K562 (cell line): Measurements from ENCODE around the gene FAM234A. TPM values are rescaled to one million over a fixed set of nuclear protein-coding genes. Genes with fewer than 3 reads are reported as not detected.
A peak's percentile ranks its signal among the peaks of the same experiment; 100 is the strongest.

Experiments used
- ATAC-seq: fragments of 200-7000 bp; cut with Tn5 transposase; 3 replicates; pipeline ENCODE4 v1.9.1; 2020; ENCODE audit warnings: moderate library complexity
- Bru-seq: library from RNA; stranded (reverse); fragments of 400-500 nt; gene quantifications from one replicate; lab custom pipeline; 2021; lab: Mats Ljungman, UMichigan
- BruChase-seq, 2 experiments: library from RNA; stranded (reverse); fragments of 400-500 nt; gene quantifications; one replicate each; lab custom pipeline; 2021; lab: Mats Ljungman, UMichigan
- BruUV-seq: library from RNA; stranded (reverse); fragments of 400-500 nt; replicated peaks from 2 replicates; lab custom pipeline; 2021; lab: Mats Ljungman, UMichigan
- CTCF ChIA-PET: fragments of 300-600 bp; formaldehyde crosslinking; extraction: SDS; loops from one replicate; lab custom pipeline; 2021; ENCODE audit warnings: low intra/inter-chr PET ratio; lab: Yijun Ruan, JAX
- POLR2A ChIA-PET: fragments of 300-600, 350-650 bp; sonication (Branson Sonifier 250); formaldehyde crosslinking; extraction: SDS; loops from one replicate; lab custom pipeline; 2021; ENCODE audit warnings: antibody characterized with exemption, inconsistent platforms; lab: Yijun Ruan, JAX
- DNase-seq, 4 experiments: peaks; one replicate each; pipeline versions ENCODE4 v3.0.0 to v3.0.0-alpha.2; 2011 to 2018; ENCODE audit warnings: low spot score in 3 of 4, mixed read lengths in 3 of 4; ENCODE audit errors: extremely low read depth in 1 of 4
- FAIRE-seq: peaks from 2 replicates; lab custom pipeline; 2011; peaks lifted over from hg19 to GRCh38; lab: Jason Lieb, UNC
- H2AFZ ChIP-seq: 2 replicates; pipeline ENCODE4 v1.6.0; 2011; ENCODE audit warnings: low read depth, low read length, control low read depth, inconsistent platforms
- H3K27ac ChIP-seq: fragments of 200-600 bp; 3 replicates; pipeline ENCODE4 v1.8.0; 2011; ENCODE audit warnings: low read depth, mild to moderate bottlenecking, control low read depth, inconsistent platforms, low read length, moderate library complexity, mixed read lengths; ENCODE audit errors: extremely low read depth
- H3K27me3 ChIP-seq, 2 experiments: fragments of 300-600 bp in 1 of 2; 2 replicates in 1 of 2; 3 replicates in 1 of 2; pipeline versions ENCODE4 v1.6.0 to v1.8.0; 2011; ENCODE audit warnings: inconsistent platforms in 2 of 2, low read length in 2 of 2, mild to moderate bottlenecking in 1 of 2, mixed read lengths in 1 of 2, moderate library complexity in 1 of 2; ENCODE audit not compliant: control insufficient read depth in 2 of 2, insufficient read depth in 2 of 2
- H3K36me3 ChIP-seq: fragments of 300-600 bp; 3 replicates; pipeline ENCODE4 v1.8.0; 2011; ENCODE audit warnings: mild to moderate bottlenecking, low read length, inconsistent platforms; ENCODE audit not compliant: control insufficient read depth, insufficient read depth
- H3K4me1 ChIP-seq, 2 experiments: fragments of 200-600 bp in 1 of 2; replicated peaks in 1 of 2; 2 replicates in 1 of 2; 3 replicates in 1 of 2; pipeline versions ENCODE4 v1.5.1 to v1.8.0; 2011; ENCODE audit warnings: inconsistent platforms in 2 of 2, low read length in 2 of 2, mild to moderate bottlenecking in 1 of 2, mixed read lengths in 1 of 2, moderate library complexity in 1 of 2; ENCODE audit not compliant: control insufficient read depth in 2 of 2, insufficient read depth in 2 of 2
- H3K4me2 ChIP-seq: 2 replicates; pipeline ENCODE4 v1.6.1; 2011; ENCODE audit warnings: low read length, control low read depth, inconsistent platforms, mixed read lengths; ENCODE audit not compliant: insufficient read depth
- H3K4me3 ChIP-seq: fragments of 200-600 bp; sonication (generic), shearing (Covaris generic); 2 replicates; pipeline ENCODE4 v1.5.1; 2016; ENCODE audit warnings: control low read depth, inconsistent platforms
- H3K79me2 ChIP-seq: fragments of 200-600 bp; 3 replicates; pipeline ENCODE4 v1.8.0; 2011; ENCODE audit warnings: low read length, inconsistent platforms; ENCODE audit not compliant: control insufficient read depth, insufficient read depth
- H3K9ac ChIP-seq, 2 experiments: 2 replicates each; pipeline versions ENCODE4 v1.6.0 to v1.6.1; 2011; ENCODE audit warnings: low read depth in 2 of 2, low read length in 2 of 2, control low read depth in 1 of 2, inconsistent platforms in 1 of 2, mild to moderate bottlenecking in 1 of 2, mixed read lengths in 1 of 2; ENCODE audit not compliant: insufficient read depth in 1 of 2
- H3K9me1 ChIP-seq: one replicate; pipeline ENCODE4 v1.6.0; 2011; ENCODE audit warnings: inconsistent platforms, mild to moderate bottlenecking, low read length, moderate library complexity; ENCODE audit not compliant: control insufficient read depth, insufficient read depth
- H3K9me3 ChIP-seq: replicated peaks from 2 replicates; pipeline ENCODE4 v1.5.1; 2011; ENCODE audit warnings: low read depth, low read length, inconsistent platforms; ENCODE audit not compliant: control insufficient read depth, insufficient read depth
- H4K20me1 ChIP-seq: replicated peaks from 2 replicates; pipeline ENCODE4 v1.6.1; 2011; ENCODE audit warnings: low read length, inconsistent platforms, mixed read lengths; ENCODE audit not compliant: control insufficient read depth, insufficient read depth
- BDP1 ChIP-seq: IDR thresholded peaks from 3 replicates; pipeline ENCODE4 v1.6.1; 2011; ENCODE audit not compliant: insufficient read length, insufficient read depth
- E2F8 ChIP-seq: fragments of 450-650 bp; IDR thresholded peaks from 2 replicates; pipeline ENCODE4 v1.7.1; 2018; ENCODE audit warnings: mild to moderate bottlenecking, low read depth; ENCODE audit not compliant: partially characterized antibody
- GTF2E2 ChIP-seq: fragments of 200-800 bp; sonication (Bioruptor generic); IDR thresholded peaks from 2 replicates; pipeline ENCODE4 v1.6.1; 2016; ENCODE audit warnings: missing genetic modification characterization, missing compliant biosample characterization
- KDM1A ChIP-seq, 2 experiments: fragments of 450-650 bp; IDR thresholded peaks; 2 replicates each; pipeline ENCODE4 v1.6.1; 2016; ENCODE audit warnings: mild to moderate bottlenecking in 2 of 2
- NCOA4 ChIP-seq: fragments of 450-650 bp; IDR thresholded peaks from 2 replicates; pipeline ENCODE4 v1.6.1; 2018; ENCODE audit warnings: mild to moderate bottlenecking; ENCODE audit not compliant: partially characterized antibody
- NR4A1 ChIP-seq, 2 experiments: fragments of 250-450 bp in 1 of 2; fragments of 450-650 bp in 1 of 2; sonication (Bioruptor Pico) in 1 of 2; IDR thresholded peaks; 2 replicates each; pipeline versions ENCODE4 v1.4.0 to v1.6.1; 2016 to 2020; ENCODE audit warnings: mild to moderate bottlenecking in 2 of 2, missing compliant biosample characterization in 1 of 2, missing genetic modification characterization in 1 of 2, moderate library complexity in 1 of 2
- POLR2G ChIP-seq: fragments of 200-400 bp; formaldehyde crosslinking; IDR thresholded peaks from 2 replicates; pipeline ENCODE4 v1.6.1; 2017; ENCODE audit warnings: low read depth, mild to moderate bottlenecking, antibody characterized with exemption, low read length, moderate library complexity
- SREBF1 ChIP-seq: fragments of 150-350 bp; IDR thresholded peaks from 2 replicates; pipeline ENCODE4 v1.6.1; 2014; ENCODE audit warnings: antibody characterized with exemption, low read depth, low read length, borderline replicate concordance
- ZNF224 ChIP-seq: sonication (generic); formaldehyde crosslinking; IDR thresholded peaks from 2 replicates; pipeline ENCODE4 v1.8.0; 2022; ENCODE audit warnings: mild to moderate bottlenecking, missing genetic modification reagents
- ZNF583 ChIP-seq: fragments of 250-450 bp; sonication (Bioruptor Pico); IDR thresholded peaks from 2 replicates; pipeline ENCODE4 v1.4.0; 2020
- WGBS: fragments of 100-300 bp; shearing (Covaris generic); methylation state at CpG from one replicate; pipeline ENCODE4 v1.1.6; 2016; ENCODE audit warnings: low coverage, mixed read lengths; ENCODE audit not compliant: insufficient coverage; ENCODE audit errors: missing lambda C conversion rate; 5-methylcytosine and 5-hydroxymethylcytosine counted together
- in situ Hi-C: fragments of 300-500 bp; cut with MboI; formaldehyde crosslinking; loops from 4 replicates; pipeline ENCODE4 v1.15.0; 2018; ENCODE audit warnings: inconsistent platforms, mixed read lengths
- intact Hi-C: fragments of 100-400 bp; cut with micrococcal nuclease; formaldehyde crosslinking; loops from 2 replicates; pipeline ENCODE4 v1.14.2; 2022
- long read RNA-seq, 3 experiments: library from polyadenylated mRNA in 2 of 3; library from RNA in 1 of 3; unstranded in 2 of 3; stranded (forward) in 1 of 3; transcript quantifications; one replicate each; pipeline ENCODE4 v2.0.0, GENCODE V29; 2019 to 2022
- polyA minus RNA-seq, 3 experiments: library from RNA; depleted of rRNA, polyadenylated mRNA; stranded (reverse); fragments of >200 nt; gene quantifications; 2 replicates each; pipeline ENCODE4 v1.2.3, GENCODE V29; 2011
- polyA plus RNA-seq, 8 experiments: library from polyadenylated mRNA; depleted of rRNA in 4 of 8; stranded (reverse) in 5 of 8; unstranded in 3 of 8; fragments of >200 nt; fragmentation: Nextera tagmentation in 2 of 8; fragmentation: Illumina TruSeq in 1 of 8; extraction: Ambion mirVana in 2 of 8; extraction: Trizol in 1 of 8; gene quantifications; 2 replicates each; pipeline versions ENCODE4 v1.2.1 to v1.2.3, GENCODE V29; 2011 to 2014; ENCODE audit warnings: inconsistent platforms in 1 of 8, missing spikeins in 1 of 8
- total RNA-seq, 7 experiments: library from RNA; depleted of rRNA in 6 of 7; stranded (reverse); fragments of >200 nt in 6 of 7; fragmentation: Illumina TruSeq in 2 of 7; extraction: Trizol in 2 of 7; gene quantifications; 2 replicates each; pipeline versions ENCODE4 v1.2.1 to v1.2.3, GENCODE V29; 2011 to 2021; ENCODE audit warnings: low replicate concordance in 1 of 7

FAM234A gene, protein sequence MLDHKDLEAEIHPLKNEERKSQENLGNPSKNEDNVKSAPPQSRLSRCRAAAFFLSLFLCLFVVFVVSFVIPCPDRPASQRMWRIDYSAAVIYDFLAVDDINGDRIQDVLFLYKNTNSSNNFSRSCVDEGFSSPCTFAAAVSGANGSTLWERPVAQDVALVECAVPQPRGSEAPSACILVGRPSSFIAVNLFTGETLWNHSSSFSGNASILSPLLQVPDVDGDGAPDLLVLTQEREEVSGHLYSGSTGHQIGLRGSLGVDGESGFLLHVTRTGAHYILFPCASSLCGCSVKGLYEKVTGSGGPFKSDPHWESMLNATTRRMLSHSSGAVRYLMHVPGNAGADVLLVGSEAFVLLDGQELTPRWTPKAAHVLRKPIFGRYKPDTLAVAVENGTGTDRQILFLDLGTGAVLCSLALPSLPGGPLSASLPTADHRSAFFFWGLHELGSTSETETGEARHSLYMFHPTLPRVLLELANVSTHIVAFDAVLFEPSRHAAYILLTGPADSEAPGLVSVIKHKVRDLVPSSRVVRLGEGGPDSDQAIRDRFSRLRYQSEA
- 46.9 and 106 TPM in 2 replicates for total RNA-seq (2011; cell fraction: chromatin; rRNA removed; ENCODE audit: low replicate concordance)
- total RNA-seq (2011; cell fraction: nucleolus; rRNA removed) = 85.9 and 102 TPM in 2 replicates
- total RNA-seq (2011; cell fraction: nucleoplasm; rRNA removed) = 71.8 and 74.9 TPM in 2 replicates
- total RNA-seq (2014; rRNA removed) (19.5 and 19.6 TPM in 2 replicates), total RNA-seq (2014; rRNA removed; fragmentation: Illumina TruSeq; extraction: Trizol) (11.7 and 12.0 TPM in 2 replicates), total RNA-seq (2015; rRNA removed; fragmentation: Illumina TruSeq; extraction: Trizol) (15.0 and 15.3 TPM in 2 replicates), total RNA-seq (2021) (46.5 and 47.9 TPM in 2 replicates), polyA plus RNA-seq (2011; rRNA removed) (14.7 and 27.7 TPM in 2 replicates), polyA plus RNA-seq (2014; fragmentation: Illumina TruSeq; extraction: Trizol) (23.6 and 37.8 TPM in 2 replicates), polyA plus RNA-seq (2014; fragmentation: Nextera tagmentation; extraction: Ambion mirVana) (1 to 10 TPM; 1.0 to 1.6 TPM), polyA plus RNA-seq (2014; rRNA removed) (25.8 and 33.9 TPM in 2 replicates), polyA minus RNA-seq (2011; rRNA and poly(A)+ RNA removed) (8.6 and 9.1 TPM in 2 replicates), Bru-seq, nascent RNA (percentile 63 among the genes with signal in this experiment), BruChase-seq, experiment 1, labeled RNA remaining after a 2-hour chase (percentile 56 among the genes with signal in this experiment), BruChase-seq, experiment 2, labeled RNA remaining after a 6-hour chase (percentile 53 among the genes with signal in this experiment)
- 19.6 and 35.6 TPM in 2 replicates for polyA plus RNA-seq (2011; cell fraction: cytosol; rRNA removed)
- 51.2 and 61.8 TPM in 2 replicates for polyA plus RNA-seq (2011; cell fraction: nucleus; rRNA removed)
- polyA plus RNA-seq (2012) = 72.8 and 78.0 TPM in 2 replicates
- 21.1 and 25.8 TPM in 2 replicates for polyA minus RNA-seq (2011; cell fraction: cytosol; rRNA and poly(A)+ RNA removed)
- 17.0 and 21.4 TPM in 2 replicates for polyA minus RNA-seq (2011; cell fraction: nucleus; rRNA and poly(A)+ RNA removed)
- long read RNA-seq, experiment 1, transcript FAM234A-203 (13 exons, 3,213 nt) = major isoform, 32 of 167 reads
- long read RNA-seq, experiment 1, partial matches to known transcripts = 108 of 167 reads
- long read RNA-seq, experiment 1, other reads (novel, unspliced or antisense) = 27 of 167 reads
- long read RNA-seq, experiment 2, transcript FAM234A-203 (13 exons, 3,213 nt) = major isoform, 13 of 43 reads
- long read RNA-seq, experiment 2, partial matches to known transcripts = 23 of 43 reads
- long read RNA-seq, experiment 2, other reads (novel, unspliced or antisense) = 7 of 43 reads
- long read RNA-seq, experiment 3, transcript FAM234A-203 (13 exons, 3,213 nt) = major isoform, 14 of 28 reads
- long read RNA-seq, experiment 3, partial matches to known transcripts = 9 of 28 reads
- long read RNA-seq, experiment 3, other reads (novel, unspliced or antisense) = 5 of 28 reads

DNA sequence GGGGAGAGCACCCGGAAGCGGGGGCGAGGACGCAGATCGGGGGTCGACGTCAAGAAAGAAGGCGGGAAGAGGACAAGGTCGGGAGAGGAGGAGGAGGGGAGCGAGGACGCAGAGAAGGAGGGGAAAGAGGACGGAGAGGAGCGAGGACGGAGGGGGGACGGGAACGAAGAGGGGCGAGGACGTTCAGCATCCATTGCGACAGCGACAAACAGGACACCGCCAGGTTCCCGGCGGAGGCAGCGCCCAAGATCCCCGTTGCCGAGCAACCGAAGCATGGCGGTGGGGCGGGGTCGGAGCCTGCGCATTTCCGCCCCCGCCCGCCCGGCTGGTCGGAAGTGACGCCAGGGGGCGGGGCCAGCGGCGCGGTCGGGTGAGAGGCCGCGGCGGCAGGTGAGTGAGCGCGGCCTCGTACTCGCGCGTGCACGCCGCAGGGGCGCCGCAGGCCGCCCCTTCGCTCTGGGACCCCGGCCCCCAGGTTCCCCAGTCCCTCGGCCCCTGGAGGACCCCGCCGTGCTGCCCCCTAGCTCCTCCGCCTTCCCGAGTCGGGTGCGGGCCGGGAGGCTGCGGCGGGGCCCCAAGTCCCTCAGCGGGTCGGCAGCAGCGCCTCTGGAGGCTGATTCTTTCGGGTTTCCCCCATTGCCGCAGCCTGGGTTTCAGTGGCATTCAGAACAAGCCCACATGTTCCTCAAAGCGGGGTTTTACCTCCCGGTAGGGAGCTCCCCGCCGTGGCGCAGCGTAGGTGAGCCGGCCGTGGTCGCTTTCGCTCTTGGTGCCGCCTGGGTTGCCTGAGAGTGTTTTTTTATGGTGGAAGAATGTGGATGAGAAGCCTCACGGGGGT is at the start of gene FAM234A:
TSS of gene FAM234A (plus strand) at position 354 of the 838 bp plus-strand sequence. CDS start 19,593 bp downstream, outside the sequence.
- Histone ChIP-seq H4K20me1 (no peaks in the 10 kb centered on the region), H3K4me3 (peak within 1 kb of the TSS; percentile 87), H3K9ac (peak within 1 kb of the TSS; percentile 88 to 96), H3K4me1 (peaks cover 7 to 29% of the 10 kb centered on the region in 2 experiments), H2AFZ (peak within 1 kb of the TSS; percentile 99), H3K27me3 (no peaks in the 10 kb centered on the region), H3K9me3 (no peaks in the 10 kb centered on the region; the same call in 1 of the 2 replicates), H3K4me2 (peak within 1 kb of the TSS; percentile 99), H3K79me2 (peaks cover 19% of the 10 kb centered on the region), H3K36me3 (no peaks in the 10 kb centered on the region), H3K27ac (peak within 1 kb of the TSS; percentile 92), H3K9me1 (no peaks in the 10 kb centered on the region)
- DNase-seq (peak; percentile 93 to 97 (median 95)), FAIRE-seq (peak; percentile 90), ATAC-seq (peak; percentile 90)
- in situ Hi-C loops = no loop called here
- intact Hi-C loops = loop anchor here (5.0 kb wide), 1 partner anchor 118 kb away; the partner anchor contains the start of gene AXIN1
- 1% methylated on average over 52 of the region's 85 CpGs for WGBS
- ChIA-PET CTCF (no interaction called here), POLR2A (interaction anchor here (0.7 to 1.4 kb wide), 8 partner anchors 8 to 294 kb away, joined by 3 to 4 read pairs (median 3); no protein-coding TSS in a partner anchor)
- no TSS peak for BruUV-seq
- TF ChIP-seq ZNF583 (CRISPR knock-in tag) (no peak), E2F8 (peak; percentile 69), NCOA4 (no peak), GTF2E2 (tag) (peak; percentile 38; the same call in 1 of the 2 replicates), POLR2G (peak; percentile 92), KDM1A (IDR thresholded peaks at IDR 0.05) (peak in 1 of 2 experiments; percentile 73; a peak in 3 of 4 replicates), NR4A1 (CRISPR knock-in tag; IDR thresholded peaks at IDR 0.05) (no peak), NR4A1 (tag; IDR thresholded peaks at IDR 0.05) (no peak), SREBF1 (no peak), ZNF224 (CRISPR knock-in tag) (no peak), BDP1 (no peak)
